Spinal cord (tissue), 10 donors: ENCODE measurements around the gene MARCHF9. TPM values are rescaled to one million over a fixed set of nuclear protein-coding genes. Genes with fewer than 3 reads are reported as not detected.
A peak's percentile ranks its signal among the peaks of the same experiment; 100 is the strongest.

Experiments used
- DNase-seq, 6 donors: peaks; one replicate each; pipeline versions ENCODE4 v3.0.0 to v3.0.0-alpha.2; 2013 to 2015; ENCODE audit warnings: low spot score in 6 of 6, low read depth in 4 of 6
- H3K27ac ChIP-seq: one replicate; pipeline ENCODE4 v1.5.1; 2013; ENCODE audit warnings: low read depth, low read length, control low read depth
- H3K27me3 ChIP-seq: one replicate; pipeline ENCODE4 v1.6.1; 2013; ENCODE audit warnings: low read length; ENCODE audit not compliant: control insufficient read depth, insufficient read depth
- H3K36me3 ChIP-seq: one replicate; pipeline ENCODE4 v1.6.1; 2013; ENCODE audit warnings: low read length; ENCODE audit not compliant: control insufficient read depth, insufficient read depth
- H3K4me1 ChIP-seq: one replicate; pipeline ENCODE4 v1.6.1; 2013; ENCODE audit warnings: low read length; ENCODE audit not compliant: control insufficient read depth, insufficient read depth
- H3K4me3 ChIP-seq: one replicate; pipeline ENCODE4 v1.5.1; 2013; ENCODE audit warnings: low read depth, low read length, control low read depth
- H3K9me3 ChIP-seq: one replicate; pipeline ENCODE4 v1.6.1; 2013; ENCODE audit warnings: low read length; ENCODE audit not compliant: control insufficient read depth, insufficient read depth
- WGBS: methylation state at CpG from one replicate; pipeline ENCODE4 v1.1.5; 2013; ENCODE audit warnings: missing lambda C conversion rate; ENCODE audit not compliant: insufficient coverage; 5-methylcytosine and 5-hydroxymethylcytosine counted together
- polyA plus RNA-seq, 2 donors: library from polyadenylated mRNA; unstranded; fragments of 120-200 nt; gene quantifications; one replicate each; pipeline ENCODE4 v1.2.1, GENCODE V29; 2013; ENCODE audit not compliant: insufficient read length in 2 of 2
- total RNA-seq, 2 donors: library from RNA; depleted of rRNA in 1 of 2; stranded (reverse); fragments of 120-200 nt in 1 of 2; fragments of >200 nt in 1 of 2; gene quantifications; one replicate each; pipeline versions ENCODE4 v1.2.3 to v1.2.4, GENCODE V29; 2013 to 2014
- donor health status: healthy.

The MARCHF9 gene
- total and polyA plus RNA-seq, 4 donors = 13.0 to 47.7 (median 28.4) TPM

DNA sequence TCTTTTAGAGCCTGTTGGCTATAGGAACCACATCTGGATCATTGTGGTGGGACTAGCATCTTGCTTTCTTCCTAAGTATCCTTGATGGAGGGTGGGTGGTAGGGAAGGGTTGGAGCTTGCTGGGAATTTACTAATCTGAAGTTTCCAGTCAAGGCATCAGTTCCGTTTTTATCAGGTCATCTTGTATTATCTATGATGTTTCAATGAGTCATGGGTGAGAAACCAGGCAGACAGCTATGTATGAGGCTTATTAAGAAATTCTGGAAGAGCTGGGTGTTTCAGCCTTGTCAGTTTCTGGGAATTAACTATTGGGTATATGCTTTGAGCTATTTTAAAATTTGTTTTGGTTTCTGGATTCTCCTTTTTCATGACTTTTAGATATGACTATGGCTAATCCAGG, 39.0 kb downstream of the MARCHF9 start:
- Histone ChIP-seq H3K27ac (no peak overlapping the region), H3K36me3 (peaks cover 49% of the 10 kb centered on the region), H3K4me3 (no peak overlapping the region), H3K9me3 (no peaks in the 10 kb centered on the region), H3K27me3 (no peaks in the 10 kb centered on the region), H3K4me1 (no peaks in the 10 kb centered on the region)
- WGBS = 100% methylated on average over 1 of the region's 1 CpG
- DNase-seq = no peak

DNA sequence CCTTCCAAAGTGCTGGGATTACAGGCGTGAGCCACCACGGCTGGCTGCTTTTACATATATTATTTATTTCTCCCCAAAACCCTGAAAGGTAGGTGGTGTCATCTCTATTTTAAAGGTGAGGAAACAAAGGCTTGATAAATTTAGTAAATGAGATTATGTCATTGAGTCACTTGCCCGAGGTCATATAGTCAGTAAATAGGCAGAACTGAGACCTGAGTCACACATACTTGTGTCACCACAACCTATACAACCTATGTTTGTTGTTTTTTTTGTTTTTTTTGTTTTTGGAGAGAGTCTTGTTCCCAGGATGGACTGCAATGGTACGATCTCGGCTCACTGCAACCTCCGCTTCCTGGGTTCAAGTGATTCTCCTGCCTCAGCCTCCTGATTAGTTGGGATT, 40.5 kb downstream of the MARCHF9 start:
- H3K9me3 ChIP-seq = no peaks in the 10 kb centered on the region
- H3K4me3 ChIP-seq = no peak overlapping the region
- no peaks in the 10 kb centered on the region for H3K27me3 ChIP-seq
- 100% methylated on average over 3 of the region's 6 CpGs for WGBS
- H3K36me3 ChIP-seq = peaks cover 42% of the 10 kb centered on the region
- no peak overlapping the region for H3K27ac ChIP-seq
- H3K4me1 ChIP-seq = no peaks in the 10 kb centered on the region
- DNase-seq = no peak

DNA sequence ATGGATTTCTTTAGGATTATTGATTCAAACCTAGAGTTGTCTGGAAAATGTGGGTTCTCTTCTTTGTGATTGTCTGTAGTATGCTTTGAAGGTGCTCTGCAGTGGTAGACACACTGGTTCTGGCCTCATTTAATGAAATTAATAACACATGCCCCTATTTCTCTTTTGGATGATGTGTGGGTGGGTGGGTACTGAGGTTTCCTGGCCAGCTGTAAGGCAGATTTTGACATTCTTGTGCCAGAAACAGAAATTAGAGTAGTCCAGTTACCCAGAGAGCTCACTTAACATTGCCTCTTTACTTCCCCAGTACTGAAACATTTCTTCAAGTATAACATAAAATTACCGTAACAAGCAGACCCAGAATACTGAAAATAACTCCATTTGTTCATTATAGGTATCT, 42.1 kb downstream of the MARCHF9 start:
- Histone ChIP-seq H3K4me3 (no peak overlapping the region), H3K36me3 (peaks cover 42% of the 10 kb centered on the region), H3K9me3 (no peaks in the 10 kb centered on the region), H3K27ac (no peak overlapping the region), H3K27me3 (no peaks in the 10 kb centered on the region), H3K4me1 (no peaks in the 10 kb centered on the region)
- DNase-seq = no peak
- WGBS = no CpG with 5 or more reads among the region's 1 CpG

DNA sequence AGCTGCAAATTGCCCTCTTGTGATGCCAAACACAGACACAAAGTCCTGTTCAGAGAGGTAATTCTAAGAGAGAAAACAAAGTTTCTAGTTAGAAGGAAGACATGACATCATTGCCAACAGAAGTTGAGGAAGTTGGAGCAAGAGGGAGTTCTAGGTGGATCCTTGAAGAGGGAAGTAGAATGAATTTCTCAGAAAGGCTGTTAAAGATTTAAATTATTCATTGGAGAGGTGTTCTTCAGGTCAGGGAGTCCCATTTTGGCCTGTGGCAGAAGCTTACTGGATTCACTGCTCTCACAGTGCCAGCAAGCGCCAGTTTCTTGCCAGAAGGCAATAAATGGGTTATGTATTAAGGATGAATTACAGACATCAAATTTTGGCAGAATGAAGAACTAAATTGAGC, 43.0 kb downstream of the MARCHF9 start:
- no peaks in the 10 kb centered on the region for H3K4me1 ChIP-seq
- no peak overlapping the region for H3K27ac ChIP-seq
- 100% methylated on average over 1 of the region's 1 CpG for WGBS

GRCh38 chr12:57800965-57801364, 46.1 kb downstream of the MARCHF9 start:
- Histone ChIP-seq H3K4me3 (no peak overlapping the region), H3K9me3 (no peaks in the 10 kb centered on the region), H3K27ac (no peak overlapping the region), H3K4me1 (no peaks in the 10 kb centered on the region), H3K27me3 (no peaks in the 10 kb centered on the region), H3K36me3 (peaks cover 40% of the 10 kb centered on the region)
- no peak for DNase-seq
- no CpG with 5 or more reads among the region's 3 CpGs for WGBS

More for the DNA sequence above, 43.0 kb downstream of the MARCHF9 start:
- Histone ChIP-seq H3K27me3 (no peaks in the 10 kb centered on the region), H3K9me3 (no peaks in the 10 kb centered on the region), H3K36me3 (peaks cover 42% of the 10 kb centered on the region), H3K4me3 (no peak overlapping the region)
- DNase-seq = no peak

- no CpG with 5 or more reads among the region's 1 CpG for WGBS
- Histone ChIP-seq H3K4me3 (no peak overlapping the region), H3K4me1 (no peaks in the 10 kb centered on the region), H3K9me3 (no peaks in the 10 kb centered on the region), H3K36me3 (peaks cover 44% of the 10 kb centered on the region), H3K27ac (no peak overlapping the region), H3K27me3 (no peaks in the 10 kb centered on the region)
- no peak for DNase-seq
These were observed 47.7 kb downstream of the MARCHF9 start for GRCh38 chr12:57802607-57803006.

- no peak overlapping the region for H3K27ac ChIP-seq
- peak in 2 of 6 donors; percentile 37 to 53 for DNase-seq
- no peaks in the 10 kb centered on the region for H3K4me1 ChIP-seq
These were observed 48.5 kb downstream of the MARCHF9 start for GRCh38 chr12:57803319-57803893.

GRCh38 chr12:57806677-57807076, 51.8 kb downstream of the MARCHF9 start:
- H3K4me3 ChIP-seq = no peak overlapping the region
- no peaks in the 10 kb centered on the region for H3K27me3 ChIP-seq
- no peaks in the 10 kb centered on the region for H3K9me3 ChIP-seq
- no peak for DNase-seq
- 94% methylated on average over 2 of the region's 3 CpGs for WGBS
- peaks cover 57% of the 10 kb centered on the region for H3K36me3 ChIP-seq
- no peaks in the 10 kb centered on the region for H3K4me1 ChIP-seq
- no peak overlapping the region for H3K27ac ChIP-seq

More at GRCh38 chr12:57803319-57803893, 48.5 kb downstream of the MARCHF9 start:
- no peaks in the 10 kb centered on the region for H3K9me3 ChIP-seq
- WGBS = 65% methylated on average over 3 of the region's 9 CpGs
- H3K36me3 ChIP-seq = peaks cover 51% of the 10 kb centered on the region
- no peaks in the 10 kb centered on the region for H3K27me3 ChIP-seq
- no peak overlapping the region for H3K4me3 ChIP-seq

GRCh38 chr12:57807285-57807684, 52.4 kb downstream of the MARCHF9 start:
- no peak overlapping the region for H3K27ac ChIP-seq
- H3K4me1 ChIP-seq = no peaks in the 10 kb centered on the region
- no peak for DNase-seq
- no peaks in the 10 kb centered on the region for H3K27me3 ChIP-seq
- H3K36me3 ChIP-seq = peaks cover 55% of the 10 kb centered on the region
- no peak overlapping the region for H3K4me3 ChIP-seq
- WGBS = 98% methylated on average over 7 of the region's 9 CpGs
- H3K9me3 ChIP-seq = no peaks in the 10 kb centered on the region

GRCh38 chr12:57808351-57808750, 53.4 kb downstream of the MARCHF9 start:
- no peaks in the 10 kb centered on the region for H3K27me3 ChIP-seq
- no peak for DNase-seq
- H3K4me1 ChIP-seq = no peaks in the 10 kb centered on the region
- no peak overlapping the region for H3K4me3 ChIP-seq
- H3K36me3 ChIP-seq = peaks cover 56% of the 10 kb centered on the region
- no peaks in the 10 kb centered on the region for H3K9me3 ChIP-seq
- WGBS = 92% methylated on average over 4 of the region's 5 CpGs
- no peak overlapping the region for H3K27ac ChIP-seq
